Skeletal muscle tissue (tissue), 4 donors: ENCODE data around the gene CEACAM3. TPM values are rescaled to one million over a fixed set of nuclear protein-coding genes. Genes with fewer than 3 reads are reported as not detected.

Experiments used
- H3K27ac ChIP-seq: one replicate; pipeline ENCODE4 v1.7.0; 2013; ENCODE audit warnings: mild to moderate bottlenecking, low read depth, low read length, inconsistent platforms
- H3K27me3 ChIP-seq, 3 donors: one replicate each; pipeline ENCODE4 v1.7.0; 2013; ENCODE audit warnings: low read length in 3 of 3; ENCODE audit not compliant: control insufficient read depth in 3 of 3, insufficient read depth in 3 of 3
- H3K36me3 ChIP-seq, 3 donors: one replicate each; pipeline ENCODE4 v1.7.0; 2013; ENCODE audit warnings: low read length in 3 of 3; ENCODE audit not compliant: control insufficient read depth in 3 of 3, insufficient read depth in 3 of 3
- H3K4me1 ChIP-seq, 3 donors: one replicate each; pipeline ENCODE4 v1.7.0; 2013; ENCODE audit warnings: low read length in 3 of 3, mild to moderate bottlenecking in 3 of 3; ENCODE audit not compliant: control insufficient read depth in 3 of 3, insufficient read depth in 3 of 3
- H3K4me3 ChIP-seq, 3 donors: one replicate each; pipeline ENCODE4 v1.7.0; 2013; ENCODE audit warnings: low read length in 3 of 3
- H3K9ac ChIP-seq, 3 donors: one replicate each; pipeline ENCODE4 v1.7.0; 2013; ENCODE audit warnings: low read length in 3 of 3, mild to moderate bottlenecking in 3 of 3, moderate library complexity in 2 of 3, low read depth in 1 of 3
- H3K9me3 ChIP-seq, 3 donors: one replicate each; pipeline ENCODE4 v1.7.0; 2013; ENCODE audit warnings: low read length in 3 of 3; ENCODE audit not compliant: control insufficient read depth in 3 of 3
- total RNA-seq: library from RNA; depleted of rRNA; stranded (reverse); fragments of >200 nt; gene quantifications from one replicate; pipeline ENCODE4 v1.2.3, GENCODE V29; 2014
- donor health status: Osteomylitis.

CEACAM3 gene
- total RNA-seq, 1 donor from 2014 or later, result not detected

DNA sequence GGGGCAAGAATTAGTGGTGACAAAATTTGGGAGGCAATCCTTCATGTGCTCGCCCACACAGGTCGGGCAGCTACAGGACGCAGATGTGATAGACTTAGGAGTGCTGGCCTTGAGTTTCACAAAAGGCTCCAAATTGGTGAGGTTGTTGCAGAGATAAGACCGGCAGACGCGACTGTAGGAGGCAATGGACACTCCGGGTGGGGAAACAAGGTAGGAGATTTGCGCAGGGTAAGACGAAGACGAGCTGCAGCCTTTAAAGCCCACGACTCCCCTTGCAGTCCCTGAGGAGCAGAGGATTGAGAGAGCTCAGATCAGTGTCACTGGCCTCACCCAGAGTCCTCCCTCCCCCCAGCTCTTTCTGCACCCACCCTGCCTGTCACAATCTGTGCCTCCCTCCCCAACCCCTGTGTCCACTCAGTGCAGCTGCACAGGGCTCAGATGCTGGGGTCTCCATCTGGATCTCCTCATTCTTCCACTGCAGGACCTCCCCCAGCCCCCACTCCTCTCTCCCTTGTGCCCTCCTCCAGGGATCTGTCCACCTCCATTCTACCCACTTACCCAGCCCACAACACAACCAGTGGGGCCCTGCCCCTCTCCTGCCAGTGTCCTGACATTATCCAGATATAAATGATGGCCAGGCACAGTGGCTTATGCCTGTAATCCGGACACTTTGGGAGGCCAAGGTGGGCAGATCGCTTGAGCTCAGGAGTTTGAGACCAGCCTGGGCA lies 41.8 kb downstream of the CEACAM3 start:
- H3K27ac ChIP-seq, result no peak overlapping the region
- no peaks in the 10 kb centered on the region for H3K4me1 ChIP-seq
- H3K9me3 ChIP-seq, result no peaks in the 10 kb centered on the region
- H3K27me3 ChIP-seq, result peaks cover 31 to 35% (median 32%) of the 10 kb centered on the region in 3 donors
- H3K36me3 ChIP-seq, result no peaks in the 10 kb centered on the region
- H3K9ac ChIP-seq, result no peak overlapping the region
- no peak overlapping the region for H3K4me3 ChIP-seq

DNA sequence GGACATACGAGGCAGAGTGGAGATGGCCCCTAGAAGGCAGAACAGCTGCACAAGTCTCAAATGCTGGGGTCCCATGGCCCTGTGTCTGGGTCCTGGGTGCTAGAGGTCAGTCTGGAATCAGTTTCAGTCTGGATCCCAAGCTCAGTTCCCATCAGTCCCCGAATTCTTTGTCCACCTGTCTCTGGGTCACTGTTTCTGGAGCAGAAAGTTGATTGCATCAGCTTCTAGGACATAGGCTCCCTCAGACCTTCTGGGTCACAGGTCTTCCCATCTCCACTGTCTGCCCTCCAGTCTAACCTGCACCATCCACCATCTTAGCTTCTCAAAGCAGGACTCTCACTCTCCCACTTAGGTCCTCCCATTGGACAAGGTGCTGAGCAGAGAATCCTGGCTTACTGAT lies 42.8 kb downstream of the CEACAM3 start:
- no peaks in the 10 kb centered on the region for H3K4me1 ChIP-seq
- no peak overlapping the region for H3K27ac ChIP-seq
- no peaks in the 10 kb centered on the region for H3K9me3 ChIP-seq
- no peaks in the 10 kb centered on the region for H3K36me3 ChIP-seq
- peaks cover 31 to 35% (median 32%) of the 10 kb centered on the region in 3 donors for H3K27me3 ChIP-seq
- no peak overlapping the region for H3K9ac ChIP-seq
- no peak overlapping the region for H3K4me3 ChIP-seq

DNA sequence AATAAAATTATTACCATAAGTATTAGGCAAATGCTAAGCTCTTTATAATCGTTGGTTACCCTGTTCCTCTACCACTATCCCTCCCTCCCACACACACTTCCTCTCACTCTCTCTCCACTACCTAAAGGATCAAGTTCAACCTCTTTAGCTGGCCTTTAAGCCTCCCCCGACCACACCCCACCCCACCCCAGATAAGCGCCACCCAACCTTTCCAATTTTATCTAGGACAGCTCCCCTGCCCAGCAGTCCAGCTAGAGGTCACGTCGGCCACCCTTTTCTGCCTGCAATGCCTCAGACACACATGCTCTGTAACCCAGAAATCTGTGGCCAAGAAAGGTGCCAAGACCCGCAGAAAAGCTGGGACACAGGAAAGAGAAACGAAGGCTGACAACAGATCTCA lies 47.0 kb downstream of the CEACAM3 start:
- Histone ChIP-seq H3K4me1 (no peaks in the 10 kb centered on the region), H3K27me3 (peaks cover 15 to 21% (median 17%) of the 10 kb centered on the region in 3 donors), H3K9ac (no peak overlapping the region), H3K36me3 (no peaks in the 10 kb centered on the region), H3K4me3 (no peak overlapping the region), H3K27ac (no peak overlapping the region), H3K9me3 (no peaks in the 10 kb centered on the region)

DNA sequence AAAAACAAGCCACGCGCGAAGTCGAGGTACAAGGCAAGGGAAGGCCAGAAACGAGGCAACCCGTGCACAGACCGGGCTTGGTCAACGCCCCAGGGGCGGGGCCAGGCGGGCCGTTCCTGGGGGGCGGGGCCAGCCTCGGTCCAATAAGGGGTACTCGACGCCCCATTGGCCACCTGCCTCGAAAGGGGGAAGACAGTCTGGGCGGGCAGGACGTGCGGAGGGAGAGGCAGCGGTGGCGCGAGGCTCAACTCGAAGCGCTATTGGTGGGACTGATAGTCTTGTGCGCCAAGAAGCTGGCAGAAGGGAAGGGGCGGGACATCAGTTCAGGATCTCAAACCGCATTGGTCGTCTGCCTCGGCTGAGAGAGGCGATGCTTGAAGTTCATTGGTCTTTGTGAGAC lies 48.2 kb downstream of the CEACAM3 start, which contains the start of gene LYPD4:
LYPD4 (minus strand) TSS at position 83 of the 400 bp plus-strand sequence. CDS start 5,398 bp downstream, outside the sequence.
- peaks cover 9 to 11% (median 10%) of the 10 kb centered on the region in 3 donors for H3K27me3 ChIP-seq
- no peaks in the 10 kb centered on the region for H3K9me3 ChIP-seq
- H3K4me1 ChIP-seq, result no peaks in the 10 kb centered on the region
- H3K36me3 ChIP-seq, result no peaks in the 10 kb centered on the region
- no peak within 1 kb of the TSS for H3K4me3 ChIP-seq
- no peak within 1 kb of the TSS for H3K27ac ChIP-seq
- H3K9ac ChIP-seq, result no peak within 1 kb of the TSS

DNA sequence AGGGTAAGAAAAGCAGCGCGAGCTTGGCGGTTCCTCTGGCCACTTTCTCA lies 48.4 kb downstream of the CEACAM3 start, which contains the start of gene DMRTC2:
DMRTC2 (plus strand) TSS at position 42 of the 50 bp plus-strand sequence. CDS start 2,387 bp downstream, outside the sequence.
- Histone ChIP-seq H3K27me3 (peaks cover 9 to 11% (median 10%) of the 10 kb centered on the region in 3 donors), H3K4me1 (no peaks in the 10 kb centered on the region), H3K4me3 (no peak within 1 kb of the TSS), H3K27ac (no peak within 1 kb of the TSS), H3K36me3 (no peaks in the 10 kb centered on the region), H3K9me3 (no peaks in the 10 kb centered on the region), H3K9ac (no peak within 1 kb of the TSS)

DNA sequence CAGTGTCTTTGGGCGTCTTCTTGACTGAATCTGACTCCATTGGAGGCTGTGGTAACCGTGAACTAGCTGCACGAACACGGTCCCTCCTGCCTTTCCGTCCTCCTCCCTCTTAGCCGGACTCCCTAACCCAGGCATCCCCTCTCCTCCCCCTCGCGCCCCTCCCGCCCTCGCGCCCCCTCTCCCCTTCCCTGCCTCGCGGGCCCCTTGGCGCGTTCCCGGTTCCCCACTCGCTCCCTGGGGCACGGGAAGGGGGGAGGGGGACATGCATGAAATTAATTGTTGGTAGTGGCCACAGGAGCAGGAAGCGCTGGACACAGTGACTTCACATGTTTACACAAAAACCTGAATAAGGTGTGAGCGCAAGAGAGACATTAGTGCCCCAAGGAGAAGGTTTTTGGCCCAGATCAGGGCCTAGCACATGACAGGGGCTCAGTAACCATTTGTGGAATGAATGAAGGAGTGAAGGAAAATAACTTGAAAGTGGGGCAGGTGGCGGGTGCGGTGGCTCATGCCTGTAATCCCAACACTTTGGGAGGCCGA lies 48.7 kb downstream of the CEACAM3 start:
- no peaks in the 10 kb centered on the region for H3K9me3 ChIP-seq
- H3K36me3 ChIP-seq, result no peaks in the 10 kb centered on the region
- H3K4me3 ChIP-seq, result no peak overlapping the region
- no peak overlapping the region for H3K9ac ChIP-seq
- H3K4me1 ChIP-seq, result no peaks in the 10 kb centered on the region
- H3K27me3 ChIP-seq, result peaks cover 7 to 10% (median 8%) of the 10 kb centered on the region in 3 donors
- H3K27ac ChIP-seq, result no peak overlapping the region

DNA sequence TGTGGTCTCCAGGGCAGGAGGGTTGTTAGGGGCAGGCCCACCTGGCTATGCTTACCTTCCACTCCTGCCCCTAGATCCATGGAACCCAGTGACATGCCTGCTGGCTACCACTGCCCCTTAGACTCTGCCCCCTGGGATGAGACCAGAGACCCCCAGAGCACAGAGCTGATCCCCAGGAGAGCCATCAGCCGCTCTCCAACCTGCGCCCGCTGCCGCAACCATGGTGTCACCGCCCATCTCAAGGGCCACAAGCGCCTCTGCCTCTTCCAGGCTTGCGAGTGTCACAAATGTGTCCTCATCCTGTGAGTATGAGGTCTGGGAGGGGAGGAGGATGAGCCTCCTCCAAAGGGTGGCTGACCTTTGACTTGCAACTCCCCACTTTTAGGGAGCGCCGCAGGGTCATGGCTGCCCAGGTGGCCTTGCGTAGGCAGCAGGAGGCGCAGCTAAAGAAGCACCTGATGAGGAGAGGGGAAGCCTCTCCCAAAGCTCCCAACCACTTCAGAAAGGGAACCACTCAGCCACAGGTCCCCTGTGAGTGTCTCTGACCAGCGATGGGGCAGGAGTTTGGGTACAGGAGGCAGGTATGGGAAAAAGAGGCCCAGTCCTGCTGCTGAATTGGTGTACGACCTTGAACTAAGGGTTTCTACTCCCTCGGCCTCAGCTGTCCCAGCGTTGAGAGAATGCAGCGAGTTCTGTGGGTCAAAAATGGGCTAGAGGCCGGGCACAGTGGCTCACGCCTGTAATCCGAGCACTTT lies 51.1 kb downstream of the CEACAM3 start:
- Histone ChIP-seq H3K9ac (no peak overlapping the region), H3K27ac (no peak overlapping the region), H3K9me3 (no peaks in the 10 kb centered on the region), H3K36me3 (no peaks in the 10 kb centered on the region), H3K27me3 (peaks cover 7 to 10% (median 10%) of the 10 kb centered on the region in 3 donors), H3K4me3 (no peak overlapping the region), H3K4me1 (no peaks in the 10 kb centered on the region)

DNA sequence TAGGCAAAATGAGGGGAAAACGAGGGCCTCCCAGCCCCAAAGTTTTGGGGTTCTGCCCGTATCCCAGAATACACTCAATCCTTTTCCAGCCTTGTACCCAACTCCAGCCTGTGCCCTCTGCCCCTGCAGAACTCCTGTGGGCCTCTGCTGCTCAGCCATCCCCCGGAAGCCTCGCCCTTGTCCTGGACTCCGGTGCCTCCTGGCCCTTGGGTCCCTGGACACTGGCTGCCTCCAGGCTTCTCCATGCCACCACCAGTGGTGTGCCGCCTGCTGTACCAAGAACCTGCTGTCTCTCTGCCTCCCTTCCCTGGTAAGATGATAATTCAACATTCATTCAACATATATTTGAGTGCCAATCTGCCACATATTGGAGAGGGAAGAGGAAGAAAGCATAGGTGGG lies 52.3 kb downstream of the CEACAM3 start:
- no peaks in the 10 kb centered on the region for H3K9me3 ChIP-seq
- H3K27ac ChIP-seq, result no peak overlapping the region
- H3K4me1 ChIP-seq, result no peaks in the 10 kb centered on the region
- H3K4me3 ChIP-seq, result no peak overlapping the region
- peaks cover 7 to 13% (median 10%) of the 10 kb centered on the region in 3 donors for H3K27me3 ChIP-seq
- H3K9ac ChIP-seq, result no peak overlapping the region
- no peaks in the 10 kb centered on the region for H3K36me3 ChIP-seq

DNA sequence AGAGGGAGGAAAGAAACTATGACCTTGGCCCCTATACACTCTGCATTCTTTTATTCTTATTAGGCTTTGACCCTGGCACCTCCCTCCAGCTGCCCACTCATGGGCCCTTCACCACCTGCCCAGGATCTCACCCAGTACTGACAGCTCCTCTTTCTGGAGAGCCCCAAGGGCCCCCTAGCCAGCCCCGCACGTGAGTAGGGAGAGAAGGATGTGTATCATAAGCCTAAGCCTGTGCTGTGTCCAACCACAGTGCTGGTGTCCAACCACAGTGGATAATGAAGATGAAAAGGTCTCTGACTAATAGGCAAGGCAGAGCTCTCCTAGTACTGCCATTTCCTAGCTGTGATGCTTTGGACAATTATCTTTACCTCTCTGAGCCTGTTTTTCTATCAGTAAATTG lies 52.7 kb downstream of the CEACAM3 start:
- H3K4me1 ChIP-seq, result no peaks in the 10 kb centered on the region

DNA sequence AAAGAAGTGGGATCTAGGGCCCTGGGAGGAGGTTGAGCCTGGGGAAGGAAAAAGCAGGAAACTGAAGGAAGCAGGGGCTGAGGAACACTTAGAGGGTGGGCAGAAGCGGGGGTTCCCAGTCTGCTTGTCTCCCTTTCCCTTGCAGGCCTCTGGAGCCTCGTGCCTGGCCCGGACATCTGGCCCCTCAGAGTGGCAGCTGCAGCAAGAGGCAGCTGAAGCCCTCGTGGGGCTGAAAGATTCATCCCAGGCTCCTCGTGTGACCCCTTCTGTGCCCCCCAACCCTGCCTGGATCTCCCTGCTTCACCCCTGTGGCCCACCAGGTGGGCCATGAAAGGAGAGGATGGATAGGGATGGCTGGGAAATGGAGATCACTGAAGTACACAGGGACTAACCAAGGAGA lies 54.0 kb downstream of the CEACAM3 start:
- no peak overlapping the region for H3K4me3 ChIP-seq
- H3K27me3 ChIP-seq, result peaks cover 7 to 21% (median 17%) of the 10 kb centered on the region in 3 donors
- no peak overlapping the region for H3K9ac ChIP-seq
- no peak overlapping the region for H3K27ac ChIP-seq
- H3K36me3 ChIP-seq, result no peaks in the 10 kb centered on the region
- H3K9me3 ChIP-seq, result no peaks in the 10 kb centered on the region
- no peaks in the 10 kb centered on the region for H3K4me1 ChIP-seq

More for the DNA sequence above, 52.7 kb downstream of the CEACAM3 start:
- H3K27me3 ChIP-seq, result peaks cover 7 to 13% (median 13%) of the 10 kb centered on the region in 3 donors
- no peaks in the 10 kb centered on the region for H3K9me3 ChIP-seq
- H3K4me3 ChIP-seq, result no peak overlapping the region
- no peak overlapping the region for H3K9ac ChIP-seq
- H3K36me3 ChIP-seq, result no peaks in the 10 kb centered on the region
- H3K27ac ChIP-seq, result no peak overlapping the region
